ENCODE results near the gene B3GALT5.
"Not testable (repeated sequence)": the region's sequence is repeated elsewhere in the genome, so short reads cannot be mapped to it uniquely, and the experiment has no call there.

B3GALT5 gene

GRCh38 chr21:39667353-39667891, 54.7 kb downstream of the B3GALT5 start:
- no peak for DNase-seq (ENCODE audit: low read depth)

GRCh38 chr21:39668369-39668768, 55.6 kb downstream of the B3GALT5 start:
- no peak for DNase-seq (ENCODE audit: low read depth)

- no peak for DNase-seq (ENCODE audit: low read depth)
These were observed 56.7 kb downstream of the B3GALT5 start for GRCh38 chr21:39669485-39669884.

GRCh38 chr21:39669976-39670661, 57.4 kb downstream of the B3GALT5 start:
- DNase-seq (ENCODE audit: low read depth) = no peak

- no peak for DNase-seq (ENCODE audit: low read depth)
These were observed 58.0 kb downstream of the B3GALT5 start for GRCh38 chr21:39670701-39671100.

GRCh38 chr21:39671986-39672385, 59.2 kb downstream of the B3GALT5 start:
- no peak for DNase-seq (ENCODE audit: low read depth)

- DNase-seq (ENCODE audit: low read depth) = no peak
These were observed 60.4 kb downstream of the B3GALT5 start for GRCh38 chr21:39673163-39673562.

- DNase-seq (ENCODE audit: low read depth) = no peak
These were observed 61.0 kb downstream of the B3GALT5 start for GRCh38 chr21:39673736-39674135.

GRCh38 chr21:39674801-39675200, 62.1 kb downstream of the B3GALT5 start:
- DNase-seq (ENCODE audit: low read depth) = no peak

- DNase-seq (ENCODE audit: low read depth) = no peak
These were observed 62.9 kb downstream of the B3GALT5 start for GRCh38 chr21:39675590-39675989.

- DNase-seq (ENCODE audit: low read depth) = peak; percentile 88
These were observed 63.4 kb downstream of the B3GALT5 start for GRCh38 chr21:39675993-39676661.

- DNase-seq (ENCODE audit: low read depth) = no peak
These were observed 67.5 kb downstream of the B3GALT5 start for GRCh38 chr21:39680216-39680615.

GRCh38 chr21:39681257-39681656, 68.5 kb downstream of the B3GALT5 start:
- DNase-seq (ENCODE audit: low read depth) = peak; percentile 97

- DNase-seq (ENCODE audit: low read depth) = peak; percentile 98
These were observed 69.1 kb downstream of the B3GALT5 start for GRCh38 chr21:39681845-39682244.

GRCh38 chr21:39685236-39685635, 72.5 kb downstream of the B3GALT5 start:
- no peak for DNase-seq (ENCODE audit: low read depth)

- DNase-seq (ENCODE audit: low read depth) = no peak
These were observed 73.3 kb downstream of the B3GALT5 start for GRCh38 chr21:39685991-39686390.

- DNase-seq (ENCODE audit: low read depth) = no peak
These were observed 74.1 kb downstream of the B3GALT5 start for GRCh38 chr21:39686646-39687468.

- DNase-seq (ENCODE audit: low read depth) = no peak
These were observed 75.3 kb downstream of the B3GALT5 start for GRCh38 chr21:39688010-39688409.

- not testable (repeated sequence) for DNase-seq (ENCODE audit: low read depth)
These were observed 77.1 kb downstream of the B3GALT5 start for GRCh38 chr21:39689860-39690259.

- DNase-seq (ENCODE audit: low read depth) = no peak
These were observed 77.7 kb downstream of the B3GALT5 start for GRCh38 chr21:39690454-39690853.

- no peak for DNase-seq (ENCODE audit: low read depth)
These were observed 82.0 kb downstream of the B3GALT5 start for GRCh38 chr21:39694750-39695149.

GRCh38 chr21:39696196-39696595, 83.5 kb downstream of the B3GALT5 start:
- DNase-seq (ENCODE audit: low read depth) = no peak

- no peak for DNase-seq (ENCODE audit: low read depth)
These were observed 83.9 kb downstream of the B3GALT5 start for GRCh38 chr21:39696618-39697017.

Measured in iris pigment epithelial cell (primary cell).